ENCODE data around the gene BRD2. TPM values are rescaled to one million over a fixed set of nuclear protein-coding genes. Genes with fewer than 3 reads are reported as not detected.

BRD2 gene
- total RNA-seq, 2 experiments from 2014 or later, result 340 to 378 TPM

DNA sequence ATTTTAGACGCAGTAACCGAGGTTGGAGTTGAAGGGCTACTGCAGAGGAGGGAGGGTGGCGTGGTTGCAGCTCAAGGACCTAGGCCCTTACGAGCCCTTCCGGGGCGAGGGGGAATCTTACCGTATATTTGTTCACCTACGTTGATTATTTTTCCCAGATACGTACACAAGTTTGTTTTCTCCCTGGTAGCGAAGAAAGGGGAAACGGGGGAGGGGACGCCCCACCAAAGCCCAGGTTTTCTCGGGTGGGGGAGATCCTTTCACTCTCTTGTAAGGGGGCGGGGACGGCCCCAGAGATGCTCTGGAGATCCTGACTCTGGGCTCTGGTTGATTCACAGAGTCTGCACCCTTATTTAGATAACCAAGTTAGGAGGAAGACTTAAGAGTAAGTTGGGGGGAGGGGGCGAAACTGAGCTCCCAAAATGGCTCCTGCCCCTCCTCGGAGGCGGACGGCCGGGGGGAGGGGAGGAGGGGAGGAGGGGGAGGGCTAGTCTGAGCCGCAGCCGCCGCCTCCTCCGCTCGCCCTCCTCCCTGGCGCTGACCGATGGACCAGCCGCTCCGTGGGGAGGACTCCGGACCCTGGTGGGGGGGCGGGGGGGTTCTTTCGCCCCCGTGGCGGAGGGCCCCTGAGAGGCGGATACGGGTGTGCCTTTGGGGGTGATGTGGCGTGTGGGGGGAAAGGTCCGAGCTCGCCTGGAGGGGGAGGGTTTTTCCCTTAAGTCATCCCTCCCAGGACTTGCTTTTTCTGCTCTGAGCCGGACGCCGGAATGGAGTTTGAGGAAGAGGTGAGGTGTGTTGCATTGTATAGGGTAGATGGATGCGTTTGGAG is 2.2 kb downstream of the BRD2 start:
- Mint-ChIP-seq H3K27ac (peak overlapping the region; percentile 100), H3K4me3 (peak overlapping the region; percentile 98), H3K36me3 (ENCODE audit: low read depth) (peaks cover 76% of the 10 kb centered on the region), H3K4me1 (ENCODE audit: low read depth) (peaks cover 48% of the 10 kb centered on the region), H3K9me3 (no peaks in the 10 kb centered on the region), H3K27me3 (no peaks in the 10 kb centered on the region)
- CTCF ChIA-PET, result interaction anchor here (1.6 to 13.1 kb wide), 11 partner anchors 8 to 132 kb away, joined by 5 to 177 read pairs (median 12); partner anchors contain the start of genes HLA-DMA, HLA-DMB, PSMB8 and PSMB9
- Histone ChIP-seq H3K36me3 (ENCODE audit: insufficient read depth, low read length) (peaks cover 34% of the 10 kb centered on the region), H3K4me1 (ENCODE audit: insufficient read depth, low read length) (peaks cover 51% of the 10 kb centered on the region), H3K27me3 (ENCODE audit: control insufficient read depth in 1 of 2, insufficient read depth in 2 of 2, low read length in 2 of 2) (no peaks in the 10 kb centered on the region), H3K9me3 (ENCODE audit: control insufficient read depth in 1 of 2, insufficient read depth in 1 of 2, low read length in 2 of 2) (no peaks in the 10 kb centered on the region), H3K27ac (ENCODE audit: low read depth in 1 of 2, low read length in 2 of 2) (peak overlapping the region; percentile 91 to 98), H3K4me3 (ENCODE audit: low read length) (peak overlapping the region; percentile 97)
- intact Hi-C loops (cut with DNase I, micrococcal nuclease), result loop anchor here in 1 of 2 experiments (5.0 kb wide), 1 partner anchor 1267 kb away; the partner anchor contains the start of gene HMGA1
- TF ChIP-seq, protein P1, sequence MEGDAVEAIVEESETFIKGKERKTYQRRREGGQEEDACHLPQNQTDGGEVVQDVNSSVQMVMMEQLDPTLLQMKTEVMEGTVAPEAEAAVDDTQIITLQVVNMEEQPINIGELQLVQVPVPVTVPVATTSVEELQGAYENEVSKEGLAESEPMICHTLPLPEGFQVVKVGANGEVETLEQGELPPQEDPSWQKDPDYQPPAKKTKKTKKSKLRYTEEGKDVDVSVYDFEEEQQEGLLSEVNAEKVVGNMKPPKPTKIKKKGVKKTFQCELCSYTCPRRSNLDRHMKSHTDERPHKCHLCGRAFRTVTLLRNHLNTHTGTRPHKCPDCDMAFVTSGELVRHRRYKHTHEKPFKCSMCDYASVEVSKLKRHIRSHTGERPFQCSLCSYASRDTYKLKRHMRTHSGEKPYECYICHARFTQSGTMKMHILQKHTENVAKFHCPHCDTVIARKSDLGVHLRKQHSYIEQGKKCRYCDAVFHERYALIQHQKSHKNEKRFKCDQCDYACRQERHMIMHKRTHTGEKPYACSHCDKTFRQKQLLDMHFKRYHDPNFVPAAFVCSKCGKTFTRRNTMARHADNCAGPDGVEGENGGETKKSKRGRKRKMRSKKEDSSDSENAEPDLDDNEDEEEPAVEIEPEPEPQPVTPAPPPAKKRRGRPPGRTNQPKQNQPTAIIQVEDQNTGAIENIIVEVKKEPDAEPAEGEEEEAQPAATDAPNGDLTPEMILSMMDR (IDR thresholded peaks at IDR 0.05), result no peak
- ATAC-seq (ENCODE audit: poor library complexity) (no peak), DNase-seq (peak; percentile 57 to 85 (median 73))
- POLR2A ChIA-PET, result interaction anchor here (0.5 to 12.1 kb wide), 31 partner anchors 8 to 1388 kb away, joined by 3 to 444 read pairs (median 17); partner anchors contain the start of genes AGPAT1, ATF6B, BAK1 and GPSM3

DNA sequence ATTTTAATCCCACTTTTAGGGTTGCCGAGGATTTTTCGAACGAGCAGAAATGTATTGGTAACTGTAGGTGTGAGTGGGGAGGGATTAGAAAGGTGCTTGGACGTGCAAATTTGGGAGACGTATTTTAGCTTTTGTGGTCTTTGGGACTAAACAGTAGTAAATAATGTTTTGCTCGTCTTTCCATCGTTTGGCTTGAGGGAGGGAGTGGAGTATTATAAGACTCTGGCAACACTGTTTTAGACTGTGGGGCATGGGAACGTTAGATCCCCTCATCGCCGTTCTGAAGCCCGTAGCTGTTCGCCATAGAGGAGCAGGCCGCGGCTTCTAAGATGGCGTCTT is 2.8 kb downstream of the BRD2 start:
- Mint-ChIP-seq H3K4me1 (ENCODE audit: low read depth) (peaks cover 48% of the 10 kb centered on the region), H3K36me3 (ENCODE audit: low read depth) (peaks cover 82% of the 10 kb centered on the region), H3K9me3 (no peaks in the 10 kb centered on the region), H3K27ac (peak overlapping the region; percentile 100), H3K4me3 (peak overlapping the region; percentile 98), H3K27me3 (no peaks in the 10 kb centered on the region)
- CTCF ChIA-PET, result interaction anchor here (1.6 to 13.1 kb wide), 10 partner anchors 8 to 132 kb away, joined by 5 to 177 read pairs (median 12); partner anchors contain the start of genes HLA-DMA, HLA-DMB, PSMB8 and PSMB9
- POLR2A ChIA-PET, result interaction anchor here (0.7 to 12.1 kb wide), 64 partner anchors 9 to 1821 kb away, joined by 3 to 444 read pairs (median 10); partner anchors contain the start of genes AGPAT1, ATF6B, B3GALT4 and BAG6
- Histone ChIP-seq H3K27ac (ENCODE audit: low read depth in 1 of 2, low read length in 2 of 2) (peak overlapping the region; percentile 91 to 98), H3K36me3 (ENCODE audit: insufficient read depth, low read length) (peaks cover 40% of the 10 kb centered on the region), H3K4me1 (ENCODE audit: insufficient read depth, low read length) (peaks cover 52% of the 10 kb centered on the region), H3K9me3 (ENCODE audit: control insufficient read depth in 1 of 2, insufficient read depth in 1 of 2, low read length in 2 of 2) (no peaks in the 10 kb centered on the region), H3K4me3 (ENCODE audit: low read length) (peak overlapping the region; percentile 97), H3K27me3 (ENCODE audit: control insufficient read depth in 1 of 2, insufficient read depth in 2 of 2, low read length in 2 of 2) (no peaks in the 10 kb centered on the region)
- TF ChIP-seq, protein P1 (IDR thresholded peaks at IDR 0.05), result no peak
- intact Hi-C loops (cut with DNase I, micrococcal nuclease), result loop anchor here in 1 of 2 experiments (5.0 kb wide), 1 partner anchor 1266 kb away; the partner anchor contains the start of gene HMGA1
- ATAC-seq (ENCODE audit: poor library complexity), result no peak
- DNase-seq, result no peak

DNA sequence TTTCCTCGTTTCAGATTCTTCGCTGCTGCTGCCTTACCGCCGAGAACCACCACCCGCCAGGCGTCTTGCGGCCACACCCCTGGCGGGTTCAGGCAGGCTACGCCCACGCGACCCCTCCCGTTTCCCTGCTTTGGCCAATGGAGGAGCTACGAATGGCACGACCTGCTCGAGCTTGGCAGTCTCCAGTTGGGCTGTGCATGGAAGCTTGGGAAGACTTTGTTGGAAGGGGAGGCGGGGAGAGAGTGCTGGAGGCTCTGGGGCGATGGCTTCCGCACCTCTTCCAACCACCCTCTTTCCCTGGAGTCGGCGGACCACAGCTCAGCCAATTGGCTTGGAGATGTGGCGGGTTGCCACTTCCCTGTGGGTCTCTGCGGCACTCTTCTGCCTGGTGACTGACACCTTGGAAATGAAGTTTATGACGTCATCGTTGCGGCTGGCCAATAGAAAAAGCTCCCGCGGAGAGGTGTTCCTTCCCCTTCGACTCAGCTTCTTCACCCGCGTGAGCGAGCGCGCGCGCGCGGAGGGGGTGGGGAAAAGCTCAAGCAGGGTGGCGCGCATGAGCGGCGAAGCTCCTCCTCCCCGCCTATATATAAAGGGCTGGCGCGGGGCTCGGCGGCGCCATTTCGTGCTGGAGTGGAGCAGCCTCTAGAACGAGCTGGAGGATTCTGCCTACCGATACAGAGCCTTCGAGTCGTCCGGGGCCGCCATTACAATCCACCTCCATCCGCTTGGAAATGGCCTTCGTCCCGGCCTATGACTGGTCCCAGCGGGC is 3.4 kb downstream of the BRD2 start:
- peak overlapping the region; percentile 98 for H3K4me3 Mint-ChIP-seq
- peaks cover 46% of the 10 kb centered on the region for H3K36me3 ChIP-seq (ENCODE audit: insufficient read depth, low read length)
- peaks cover 48% of the 10 kb centered on the region for H3K4me1 Mint-ChIP-seq (ENCODE audit: low read depth)
- H3K27ac ChIP-seq (ENCODE audit: low read depth in 1 of 2, low read length in 2 of 2), result peak overlapping the region; percentile 91 to 98
- no peaks in the 10 kb centered on the region for H3K9me3 Mint-ChIP-seq
- no peaks in the 10 kb centered on the region for H3K27me3 ChIP-seq (ENCODE audit: control insufficient read depth in 1 of 2, insufficient read depth in 2 of 2, low read length in 2 of 2)
- H3K9me3 ChIP-seq (ENCODE audit: control insufficient read depth in 1 of 2, insufficient read depth in 1 of 2, low read length in 2 of 2), result no peaks in the 10 kb centered on the region
- H3K4me3 ChIP-seq (ENCODE audit: low read length), result peak overlapping the region; percentile 97
- POLR2A ChIA-PET, result interaction anchor here (0.6 to 12.1 kb wide), 86 partner anchors 9 to 1820 kb away, joined by 3 to 444 read pairs (median 6); partner anchors contain the start of genes AGPAT1, ATF6B, B3GALT4 and BAG6
- peak overlapping the region; percentile 100 for H3K27ac Mint-ChIP-seq
- DNase-seq (peak; percentile 99 to 100 (median 100)), ATAC-seq (ENCODE audit: poor library complexity) (peak; percentile 53)
- CTCF ChIA-PET, result interaction anchor here (0.9 to 13.1 kb wide), 12 partner anchors 9 to 133 kb away, joined by 3 to 177 read pairs (median 10); partner anchors contain the start of genes HLA-DMA, HLA-DMB, PSMB8 and PSMB9
- TF ChIP-seq, protein P1 (IDR thresholded peaks at IDR 0.05), result no peak
- H3K36me3 Mint-ChIP-seq (ENCODE audit: low read depth), result peaks cover 87% of the 10 kb centered on the region
- H3K27me3 Mint-ChIP-seq, result no peaks in the 10 kb centered on the region
- peaks cover 52% of the 10 kb centered on the region for H3K4me1 ChIP-seq (ENCODE audit: insufficient read depth, low read length)
- intact Hi-C loops (cut with DNase I, micrococcal nuclease), result loop anchor here (1.0 to 5.0 kb wide), 4 partner anchors 77 to 1266 kb away; partner anchors contain the start of genes HMGA1 (in 1 of the 2), PSMB8 (in 1 of the 2) and TAP2 (in 1 of the 2)
